ENCODE data around the gene CNTNAP2.

The CNTNAP2 gene

GRCh38 chr7:147904219-147904576, 1787.6 kb downstream of the CNTNAP2 start:
- no peak for DNase-seq

GRCh38 chr7:147909431-147910148, 1793.0 kb downstream of the CNTNAP2 start:
- no peak for DNase-seq

DNA sequence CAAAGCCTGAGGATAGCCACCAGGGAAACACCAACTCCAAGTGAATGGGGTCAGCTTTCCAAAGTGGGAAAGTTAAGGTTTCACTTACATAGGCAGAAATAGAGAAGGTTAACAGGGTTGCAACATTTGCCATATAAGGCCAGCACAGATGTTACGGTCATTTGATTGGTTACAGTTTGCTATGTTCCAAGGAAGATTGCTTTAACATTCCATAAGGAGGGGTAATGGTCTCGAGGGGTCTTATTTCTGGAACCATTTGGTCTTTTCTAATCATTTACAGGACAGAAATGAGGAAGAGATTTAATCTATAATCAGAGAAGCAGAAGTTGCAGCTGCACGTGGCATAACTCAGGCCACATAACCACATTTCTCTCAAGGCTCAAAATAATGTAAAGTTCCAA, 1794.6 kb downstream of the CNTNAP2 start:
- DNase-seq: no peak

DNA sequence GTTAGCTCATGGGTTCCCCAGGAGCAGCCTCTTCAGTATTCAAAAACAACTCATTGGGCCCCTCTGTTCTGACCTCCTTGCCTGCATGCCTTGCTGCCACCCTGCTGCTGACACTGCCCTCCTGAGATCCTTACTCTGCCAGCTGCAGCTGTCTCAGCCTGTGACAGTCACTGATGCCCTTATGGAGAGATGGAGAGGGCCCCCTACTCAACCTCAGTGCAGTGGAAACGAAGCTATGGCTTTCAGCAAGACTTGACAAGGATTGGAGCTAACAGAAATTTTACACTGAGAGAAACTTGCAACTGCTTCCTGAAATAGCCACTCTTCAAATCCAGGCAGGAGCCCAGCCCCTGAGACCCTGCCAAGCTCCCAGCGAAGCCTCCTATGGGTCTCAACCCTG, 1795.7 kb downstream of the CNTNAP2 start:
- DNase-seq: no peak

- DNase-seq: no peak
Measured at GRCh38 chr7:147912946-147913638, 1796.5 kb downstream of the CNTNAP2 start.

- no peak for DNase-seq
Measured at GRCh38 chr7:147915781-147916180, 1799.2 kb downstream of the CNTNAP2 start.

- DNase-seq: no peak
Measured at GRCh38 chr7:147916573-147916972, 1800.0 kb downstream of the CNTNAP2 start.

- DNase-seq: no peak
Measured at GRCh38 chr7:147923841-147924240, 1807.2 kb downstream of the CNTNAP2 start.

DNA sequence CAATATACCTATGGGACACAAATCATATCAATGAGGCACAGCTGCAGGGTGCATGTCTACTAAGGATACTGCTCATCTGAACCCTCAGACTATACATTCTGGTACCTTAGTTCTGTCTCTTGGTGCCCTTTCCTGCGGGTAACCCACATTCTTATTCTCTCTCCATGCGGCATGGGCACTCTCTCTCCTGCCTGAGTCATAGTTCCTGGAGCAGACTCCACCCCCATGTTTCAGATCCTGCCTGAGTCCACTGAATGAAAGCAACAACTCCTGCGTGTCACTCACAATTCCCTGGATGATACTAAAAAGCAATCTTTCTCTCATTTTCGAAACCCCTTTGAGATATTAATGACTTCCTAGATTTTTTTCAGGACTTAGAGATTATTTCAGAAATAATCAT, 1820.8 kb downstream of the CNTNAP2 start:
- DNase-seq: no peak

DNA sequence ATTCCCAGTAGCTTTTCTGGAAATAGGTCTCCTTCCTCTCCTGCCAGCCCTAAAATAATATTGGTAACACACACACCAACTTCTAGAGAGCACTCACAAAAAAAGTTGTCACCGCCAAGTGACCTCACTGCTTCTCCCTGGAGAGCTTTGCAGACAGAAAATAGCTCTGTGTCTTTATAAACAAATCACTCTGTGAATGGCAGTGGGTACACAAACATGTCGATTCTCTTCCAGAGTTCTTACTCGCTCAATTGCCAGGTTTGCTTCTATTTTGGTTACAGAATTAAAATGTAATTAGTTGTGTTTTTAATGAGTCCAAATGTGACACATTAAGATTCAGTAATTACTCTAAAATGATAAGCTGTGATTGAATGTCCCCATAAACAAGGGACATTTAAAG, 1824.8 kb downstream of the CNTNAP2 start:
- DNase-seq: no peak

GRCh38 chr7:147944321-147944720, 1827.7 kb downstream of the CNTNAP2 start:
- DNase-seq: no peak

DNA sequence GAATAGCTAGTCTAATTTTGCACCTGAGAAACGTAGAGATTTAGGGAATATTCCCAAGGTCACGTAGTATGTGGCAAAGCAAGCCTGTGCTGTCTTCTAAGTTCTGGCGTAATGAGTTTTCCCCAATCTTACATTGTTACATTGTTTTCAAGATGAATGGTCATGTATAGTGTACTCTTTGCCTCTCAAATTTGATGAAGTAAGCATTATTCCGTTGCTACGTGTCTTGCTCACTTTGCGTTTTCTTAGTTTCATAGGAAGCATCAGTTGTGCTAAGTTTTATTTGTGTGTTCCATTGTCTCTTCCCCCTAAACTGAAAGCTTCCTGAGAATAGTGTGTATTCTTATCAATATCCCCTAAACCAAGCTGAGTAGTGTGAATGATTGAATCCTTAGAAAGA, 1836.3 kb downstream of the CNTNAP2 start:
- DNase-seq: no peak

GRCh38 chr7:147968046-147968610, 1851.5 kb downstream of the CNTNAP2 start:
- no peak for DNase-seq

- DNase-seq: no peak
Measured at GRCh38 chr7:147971606-147972110, 1855.1 kb downstream of the CNTNAP2 start.

DNA sequence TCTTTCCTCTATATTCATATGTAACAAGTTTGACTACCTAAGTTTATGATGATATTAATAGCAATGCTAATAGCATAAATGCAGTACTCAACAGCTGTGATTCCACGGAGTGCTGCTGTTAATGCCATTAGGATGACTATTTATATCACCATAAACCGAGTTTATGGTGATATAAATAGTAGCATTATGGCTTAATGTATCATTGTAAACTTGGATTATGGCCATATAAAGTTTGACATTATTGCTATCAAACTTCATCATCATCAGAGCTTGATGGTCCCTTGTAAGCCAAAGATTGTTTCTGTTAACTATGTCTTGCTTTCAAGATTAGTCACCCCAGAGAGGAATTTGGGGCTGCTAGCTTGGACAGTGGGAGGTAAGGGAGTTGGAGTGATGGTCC, 1861.6 kb downstream of the CNTNAP2 start:
- no peak for DNase-seq

DNA sequence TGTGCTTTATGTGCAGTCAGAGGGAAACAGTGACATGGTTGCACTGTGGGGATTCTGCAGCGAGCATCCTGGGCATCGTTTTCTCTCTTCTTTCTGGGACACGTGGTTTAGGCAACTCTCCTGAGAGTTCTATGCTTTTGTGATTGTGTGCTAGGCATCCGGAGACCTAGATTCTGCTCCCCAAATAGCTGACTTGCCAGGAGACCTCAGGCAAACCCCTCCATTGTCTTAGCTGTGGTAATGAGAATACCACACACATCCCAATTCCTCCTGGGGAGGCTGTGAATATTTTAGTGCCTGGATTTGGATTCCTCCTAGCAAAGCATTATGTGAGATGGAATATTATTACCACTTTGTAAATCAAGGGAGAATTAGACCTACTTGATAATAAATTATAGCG, 1862.0 kb downstream of the CNTNAP2 start:
- no peak for DNase-seq

- no peak for DNase-seq
Measured at GRCh38 chr7:147980826-147981813, 1864.5 kb downstream of the CNTNAP2 start.

DNA sequence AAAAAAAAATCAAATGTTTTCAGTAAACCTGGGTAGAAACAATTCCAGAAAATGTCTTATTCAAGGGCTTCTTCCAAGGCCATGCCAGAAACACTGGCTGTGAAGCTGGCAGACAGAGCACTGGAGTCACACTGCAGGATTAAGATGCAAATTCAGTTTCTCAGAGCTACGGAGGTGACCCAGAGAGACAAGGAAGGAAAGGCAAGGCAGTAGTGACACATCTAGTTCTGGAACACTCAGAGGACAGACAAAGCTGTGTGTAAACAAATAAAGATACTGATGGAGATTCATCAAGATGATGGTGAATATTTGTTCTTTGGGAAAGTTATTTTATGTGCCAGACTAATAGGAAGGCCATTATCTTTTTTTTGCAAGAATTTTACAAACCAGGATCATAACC, 1865.7 kb downstream of the CNTNAP2 start:
- no peak for DNase-seq

DNA sequence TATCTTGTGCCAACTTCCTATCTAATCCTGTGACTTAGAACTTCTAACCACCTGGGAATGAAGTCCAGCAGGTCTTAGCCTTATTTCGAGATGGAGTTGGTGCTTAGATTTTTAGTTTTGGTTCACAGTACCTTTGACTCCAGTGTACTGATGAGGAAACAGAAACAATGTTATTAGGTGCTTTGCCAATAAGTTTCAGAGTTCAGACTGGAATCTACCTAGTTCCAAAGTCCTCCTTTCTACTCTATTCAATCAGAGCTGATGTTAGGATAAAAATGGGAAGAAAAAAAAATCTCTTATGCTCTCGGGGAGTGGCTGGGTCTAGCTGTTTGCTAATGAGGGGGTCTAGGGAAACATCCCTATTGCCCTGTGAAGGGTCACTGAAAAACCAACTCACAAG, 1867.7 kb downstream of the CNTNAP2 start:
- DNase-seq: no peak

DNA sequence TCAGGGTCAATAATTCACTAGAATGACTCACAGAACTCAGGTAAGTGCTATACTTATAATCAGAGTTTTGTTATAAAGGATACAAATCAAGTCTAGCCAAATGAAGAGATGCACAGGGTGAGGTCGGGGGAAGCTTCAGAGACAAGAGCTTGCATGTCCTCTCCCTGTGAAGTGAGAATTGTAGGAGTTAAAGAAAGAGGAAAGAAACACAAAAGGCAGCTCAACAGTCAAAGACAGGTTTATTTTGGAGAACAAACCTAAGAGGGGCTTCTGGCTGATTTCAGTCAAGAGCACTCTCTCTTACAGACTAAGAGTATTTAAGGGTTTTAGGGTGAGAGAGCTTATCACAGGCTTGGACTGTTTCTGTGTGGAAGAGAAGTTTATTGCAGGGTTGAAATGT, 1873.5 kb downstream of the CNTNAP2 start:
- DNase-seq: no peak

GRCh38 chr7:147990942-147991341, 1874.3 kb downstream of the CNTNAP2 start:
- no peak for DNase-seq

DNA sequence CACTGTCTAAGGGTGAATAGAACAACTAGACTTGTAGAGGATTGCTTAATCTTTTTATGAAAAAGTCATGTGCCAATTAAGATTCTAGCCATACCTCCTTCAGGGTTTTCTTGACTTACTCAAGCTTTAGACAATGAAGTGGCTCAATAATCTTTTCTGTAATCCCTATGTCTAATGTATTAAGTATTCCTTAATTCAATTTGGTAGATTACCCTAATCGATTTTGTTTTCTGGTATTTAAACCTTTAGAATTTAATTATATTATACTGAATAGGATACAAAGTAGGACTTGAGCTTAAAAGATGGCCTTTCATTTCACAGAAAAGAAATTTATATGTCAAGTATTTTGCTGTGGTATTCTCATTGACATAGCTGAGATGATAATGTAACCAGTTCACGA, 1876.1 kb downstream of the CNTNAP2 start:
- DNase-seq: no peak

- no peak for DNase-seq
Measured at GRCh38 chr7:147997636-147998035, 1881.0 kb downstream of the CNTNAP2 start.
